WTC11 (cell line): ENCODE measurements around the gene EEF2K. TPM values are rescaled to one million over a fixed set of nuclear protein-coding genes. Genes with fewer than 3 reads are reported as not detected.

Source experiments
- ATAC-seq: fragments of 200-7000 bp; cut with Tn5 transposase; 2 replicates; pipeline ENCODE4 v1.10.0; 2021; ENCODE audit warnings: mild to moderate bottlenecking, moderate library complexity
- CTCF ChIA-PET: fragments of 300-600 bp; sonication (Branson Sonifier 250); formaldehyde crosslinking; loops from one replicate; lab custom pipeline; 2021; ENCODE audit warnings: antibody characterized with exemption; lab: Charles Lee
- POLR2A ChIA-PET: fragments of 350-600 bp; sonication (Branson Sonifier 250); formaldehyde crosslinking; loops from one replicate; lab custom pipeline; 2021; ENCODE audit warnings: antibody characterized with exemption; lab: Charles Lee
- DNase-seq: peaks from one replicate; pipeline ENCODE4 v3.0.0; 2021; ENCODE audit warnings: low spot score
- H3K27ac Mint-ChIP-seq: 2 replicates; pipeline ENCODE4 v1.8.0; 2021; ENCODE audit warnings: mixed read lengths
- H3K27me3 Mint-ChIP-seq: 2 replicates; pipeline ENCODE4 v1.8.0; 2021; ENCODE audit warnings: low read depth, mild to moderate bottlenecking, moderate library complexity, mixed read lengths
- H3K36me3 Mint-ChIP-seq: 2 replicates; pipeline ENCODE4 v1.8.0; 2021; ENCODE audit warnings: mixed read lengths
- H3K4me1 Mint-ChIP-seq: 2 replicates; pipeline ENCODE4 v1.8.0; 2022; ENCODE audit warnings: mixed read lengths
- H3K4me3 Mint-ChIP-seq: 2 replicates; pipeline ENCODE4 v1.8.0; 2021; ENCODE audit warnings: mild to moderate bottlenecking, moderate library complexity, mixed read lengths
- H3K9me3 Mint-ChIP-seq: 2 replicates; pipeline ENCODE4 v1.8.0; 2021; ENCODE audit warnings: mixed read lengths
- CBFB ChIP-seq: sonication (generic); formaldehyde crosslinking; IDR thresholded peaks from 2 replicates; pipeline ENCODE4 v1.8.1; 2022; ENCODE audit warnings: mild to moderate bottlenecking, low read depth, missing genetic modification reagents
- GABPB1 ChIP-seq: sonication (generic); formaldehyde crosslinking; IDR thresholded peaks from 2 replicates; pipeline ENCODE4 v1.8.1; 2023; ENCODE audit warnings: mild to moderate bottlenecking, missing genetic modification reagents
- IRF1 ChIP-seq: sonication (generic); formaldehyde crosslinking; IDR thresholded peaks from 2 replicates; pipeline ENCODE4 v1.8.0; 2023; ENCODE audit warnings: missing genetic modification reagents
- JAZF1 ChIP-seq: fragments of 250-450 bp; sonication (Bioruptor Pico); IDR thresholded peaks from 2 replicates; pipeline ENCODE4 v1.9.0; 2021; ENCODE audit warnings: moderate library complexity, mild to moderate bottlenecking, inconsistent platforms
- MYBL2 ChIP-seq: sonication (generic); formaldehyde crosslinking; IDR thresholded peaks from 2 replicates; pipeline ENCODE4 v1.8.1; 2023; ENCODE audit warnings: mild to moderate bottlenecking, moderate library complexity, missing genetic modification reagents
- NFYB ChIP-seq: sonication (generic); formaldehyde crosslinking; conservative IDR thresholded peaks from 2 replicates; pipeline ENCODE4 v1.8.0; 2022; ENCODE audit warnings: low read depth, missing genetic modification reagents
- NR2C2 ChIP-seq: sonication (generic); formaldehyde crosslinking; IDR thresholded peaks from 2 replicates; pipeline ENCODE4 v1.8.0; 2022; ENCODE audit warnings: mild to moderate bottlenecking, missing genetic modification reagents
- OVOL2 ChIP-seq: fragments of 250-450 bp; sonication (Bioruptor Pico); IDR thresholded peaks from 2 replicates; pipeline ENCODE4 v1.9.0; 2021; ENCODE audit warnings: mild to moderate bottlenecking, borderline replicate concordance
- SMAD3 ChIP-seq: sonication (generic); formaldehyde crosslinking; IDR thresholded peaks from 2 replicates; pipeline ENCODE4 v1.8.0; 2022; ENCODE audit warnings: missing genetic modification reagents, mild to moderate bottlenecking, borderline replicate concordance
- TEAD1 ChIP-seq: sonication (generic); formaldehyde crosslinking; IDR thresholded peaks from 2 replicates; pipeline ENCODE4 v1.8.0; 2022; ENCODE audit warnings: mild to moderate bottlenecking, missing genetic modification reagents
- TP53 ChIP-seq: sonication (generic); formaldehyde crosslinking; IDR thresholded peaks from 2 replicates; pipeline ENCODE4 v1.8.1; 2023; ENCODE audit warnings: mild to moderate bottlenecking, missing genetic modification reagents
- USF1 ChIP-seq: sonication (generic); formaldehyde crosslinking; IDR thresholded peaks from 2 replicates; pipeline ENCODE4 v1.8.0; 2022; ENCODE audit warnings: mild to moderate bottlenecking, missing genetic modification reagents
- ZNF232 ChIP-seq: sonication (generic); formaldehyde crosslinking; IDR thresholded peaks from 2 replicates; pipeline ENCODE4 v1.8.0; 2022; ENCODE audit warnings: mild to moderate bottlenecking, missing genetic modification reagents
- ZNF512 ChIP-seq: sonication (generic); formaldehyde crosslinking; IDR thresholded peaks from 2 replicates; pipeline ENCODE4 v1.8.1; 2022; ENCODE audit warnings: missing genetic modification reagents, borderline replicate concordance
- total RNA-seq: library from RNA; stranded (reverse); gene quantifications from 3 replicates; pipeline ENCODE4 v1.2.3, GENCODE V29; 2021
- TF ChIP-seq, protein P1 (sequence below): sonication (generic); formaldehyde crosslinking; conservative IDR thresholded peaks from 2 replicates; pipeline ENCODE4 v1.8.1; 2022; ENCODE audit warnings: mild to moderate bottlenecking, missing genetic modification reagents
- TF ChIP-seq, protein P2 (sequence below): fragments of 250-450 bp; sonication (Bioruptor Pico); IDR thresholded peaks from 2 replicates; pipeline ENCODE4 v1.9.0; 2021; ENCODE audit warnings: mild to moderate bottlenecking
- TF ChIP-seq, protein P3 (sequence below): sonication (generic); formaldehyde crosslinking; IDR thresholded peaks from 2 replicates; pipeline ENCODE4 v1.8.0; 2022; ENCODE audit warnings: mild to moderate bottlenecking, missing genetic modification reagents
- TF ChIP-seq, protein P4 (sequence below): sonication (generic); formaldehyde crosslinking; IDR thresholded peaks from 2 replicates; pipeline ENCODE4 v1.8.0; 2022; ENCODE audit warnings: mild to moderate bottlenecking, missing genetic modification reagents
- TF ChIP-seq, protein P5 (sequence below): fragments of 250-450 bp; sonication (Bioruptor Pico); IDR thresholded peaks from 2 replicates; pipeline ENCODE4 v1.9.0; 2021; ENCODE audit warnings: mild to moderate bottlenecking, borderline replicate concordance

Gene EEF2K
- total RNA-seq, 1 experiment from 2014 or later: 26.7 TPM

GRCh38 chr16:22285080-22285479 is 79.0 kb downstream of the EEF2K start (continued):
- TF ChIP-seq NR2C2 (CRISPR knock-in tag): no peak

DNA sequence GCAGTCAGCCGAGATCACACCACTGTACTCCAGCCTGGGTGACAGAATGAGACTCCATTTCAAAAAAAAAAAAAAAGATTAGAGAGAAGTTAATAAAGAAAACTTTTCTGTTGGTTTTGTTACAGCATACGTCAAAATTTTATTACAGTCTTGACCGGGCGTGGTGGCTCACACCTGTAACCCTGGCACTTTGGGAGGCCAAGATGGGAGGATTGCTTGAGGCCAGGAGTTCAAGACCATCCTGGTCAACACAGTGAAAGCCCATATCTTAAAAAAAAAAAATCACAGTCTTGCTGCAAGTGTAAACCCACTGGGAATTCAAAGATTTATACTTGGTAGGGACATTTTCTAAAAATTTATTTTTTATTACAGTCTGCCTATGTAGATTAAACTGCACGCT is 84.9 kb downstream of the EEF2K start:
- no peak overlapping the region for H3K27ac Mint-ChIP-seq
- H3K9me3 Mint-ChIP-seq: no peaks in the 10 kb centered on the region
- CTCF ChIA-PET: no interaction called here
- no peak overlapping the region for H3K4me3 Mint-ChIP-seq
- no peaks in the 10 kb centered on the region for H3K36me3 Mint-ChIP-seq
- DNase-seq: no peak
- no peaks in the 10 kb centered on the region for H3K27me3 Mint-ChIP-seq
- peaks cover 10% of the 10 kb centered on the region; the same call in 1 of the 2 replicates for H3K4me1 Mint-ChIP-seq
- ATAC-seq: no peak
- TF ChIP-seq NFYB (no peak), TP53 (no peak), MYBL2 (CRISPR knock-in tag) (no peak), OVOL2 (no peak), JAZF1 (CRISPR knock-in tag) (no peak), TEAD1 (CRISPR knock-in tag) (no peak)
- TF ChIP-seq, protein P1, sequence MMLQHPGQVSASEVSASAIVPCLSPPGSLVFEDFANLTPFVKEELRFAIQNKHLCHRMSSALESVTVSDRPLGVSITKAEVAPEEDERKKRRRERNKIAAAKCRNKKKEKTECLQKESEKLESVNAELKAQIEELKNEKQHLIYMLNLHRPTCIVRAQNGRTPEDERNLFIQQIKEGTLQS (CRISPR knock-in tag): no peak
- TF ChIP-seq, protein P2, sequence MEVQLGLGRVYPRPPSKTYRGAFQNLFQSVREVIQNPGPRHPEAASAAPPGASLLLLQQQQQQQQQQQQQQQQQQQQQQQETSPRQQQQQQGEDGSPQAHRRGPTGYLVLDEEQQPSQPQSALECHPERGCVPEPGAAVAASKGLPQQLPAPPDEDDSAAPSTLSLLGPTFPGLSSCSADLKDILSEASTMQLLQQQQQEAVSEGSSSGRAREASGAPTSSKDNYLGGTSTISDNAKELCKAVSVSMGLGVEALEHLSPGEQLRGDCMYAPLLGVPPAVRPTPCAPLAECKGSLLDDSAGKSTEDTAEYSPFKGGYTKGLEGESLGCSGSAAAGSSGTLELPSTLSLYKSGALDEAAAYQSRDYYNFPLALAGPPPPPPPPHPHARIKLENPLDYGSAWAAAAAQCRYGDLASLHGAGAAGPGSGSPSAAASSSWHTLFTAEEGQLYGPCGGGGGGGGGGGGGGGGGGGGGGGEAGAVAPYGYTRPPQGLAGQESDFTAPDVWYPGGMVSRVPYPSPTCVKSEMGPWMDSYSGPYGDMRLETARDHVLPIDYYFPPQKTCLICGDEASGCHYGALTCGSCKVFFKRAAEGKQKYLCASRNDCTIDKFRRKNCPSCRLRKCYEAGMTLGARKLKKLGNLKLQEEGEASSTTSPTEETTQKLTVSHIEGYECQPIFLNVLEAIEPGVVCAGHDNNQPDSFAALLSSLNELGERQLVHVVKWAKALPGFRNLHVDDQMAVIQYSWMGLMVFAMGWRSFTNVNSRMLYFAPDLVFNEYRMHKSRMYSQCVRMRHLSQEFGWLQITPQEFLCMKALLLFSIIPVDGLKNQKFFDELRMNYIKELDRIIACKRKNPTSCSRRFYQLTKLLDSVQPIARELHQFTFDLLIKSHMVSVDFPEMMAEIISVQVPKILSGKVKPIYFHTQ (CRISPR knock-in tag): no peak
- TF ChIP-seq, protein P3, sequence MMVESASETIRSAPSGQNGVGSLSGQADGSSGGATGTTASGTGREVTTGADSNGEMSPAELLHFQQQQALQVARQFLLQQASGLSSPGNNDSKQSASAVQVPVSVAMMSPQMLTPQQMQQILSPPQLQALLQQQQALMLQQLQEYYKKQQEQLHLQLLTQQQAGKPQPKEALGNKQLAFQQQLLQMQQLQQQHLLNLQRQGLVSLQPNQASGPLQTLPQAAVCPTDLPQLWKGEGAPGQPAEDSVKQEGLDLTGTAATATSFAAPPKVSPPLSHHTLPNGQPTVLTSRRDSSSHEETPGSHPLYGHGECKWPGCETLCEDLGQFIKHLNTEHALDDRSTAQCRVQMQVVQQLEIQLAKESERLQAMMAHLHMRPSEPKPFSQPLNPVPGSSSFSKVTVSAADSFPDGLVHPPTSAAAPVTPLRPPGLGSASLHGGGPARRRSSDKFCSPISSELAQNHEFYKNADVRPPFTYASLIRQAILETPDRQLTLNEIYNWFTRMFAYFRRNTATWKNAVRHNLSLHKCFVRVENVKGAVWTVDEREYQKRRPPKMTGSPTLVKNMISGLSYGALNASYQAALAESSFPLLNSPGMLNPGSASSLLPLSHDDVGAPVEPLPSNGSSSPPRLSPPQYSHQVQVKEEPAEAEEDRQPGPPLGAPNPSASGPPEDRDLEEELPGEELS: no peak
- POLR2A ChIA-PET: no interaction called here

DNA sequence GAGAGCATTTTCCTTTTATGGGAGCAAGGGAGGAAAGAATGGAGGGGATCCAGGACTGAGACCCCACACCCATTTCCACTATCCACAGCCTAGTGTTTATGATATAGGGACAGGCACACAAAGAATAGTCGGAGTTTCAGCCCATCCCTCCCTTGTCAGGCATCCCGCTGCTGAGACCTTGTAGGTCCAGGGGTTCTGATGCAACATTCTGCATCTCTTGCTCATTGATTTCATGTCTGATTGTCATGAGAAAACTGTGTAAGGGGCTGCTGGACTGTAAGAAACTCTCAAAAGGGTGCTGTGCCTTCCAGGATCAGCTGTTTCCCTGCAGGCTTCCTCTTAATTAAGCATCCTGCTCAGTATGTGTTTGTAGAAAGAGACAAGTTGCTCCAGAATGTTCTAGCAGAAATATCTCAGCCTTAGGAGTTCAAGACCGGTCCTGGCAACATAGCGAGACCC is 85.8 kb downstream of the EEF2K start:
- CTCF ChIA-PET: no interaction called here
- ATAC-seq: no peak
- no peak overlapping the region for H3K27ac Mint-ChIP-seq

DNA sequence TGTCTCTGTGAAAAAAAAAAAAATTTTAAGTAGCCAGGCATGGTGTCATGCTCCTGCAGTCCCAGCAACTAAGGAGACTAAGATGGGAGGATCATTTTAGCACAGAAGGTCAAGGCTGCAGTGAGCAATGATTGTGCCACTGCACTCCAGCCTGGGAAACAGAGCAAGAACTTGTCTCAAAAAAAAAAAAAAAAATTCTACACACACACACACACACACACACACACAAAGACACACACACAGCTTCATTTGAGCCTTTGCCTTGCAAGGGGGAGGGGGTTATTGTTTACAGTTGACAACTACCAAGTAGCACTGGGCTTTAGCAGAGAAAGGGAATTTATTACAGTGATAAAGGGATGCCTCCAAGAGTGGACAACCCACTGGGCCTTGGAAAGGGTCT is 86.2 kb downstream of the EEF2K start:
- peaks cover 13% of the 10 kb centered on the region for H3K4me1 Mint-ChIP-seq
- POLR2A ChIA-PET: no interaction called here
- TF ChIP-seq ZNF232 (CRISPR knock-in tag) (no peak), NFYB (no peak), ZNF512 (no peak), SMAD3 (CRISPR knock-in tag) (no peak), MYBL2 (CRISPR knock-in tag) (no peak), IRF1 (CRISPR knock-in tag) (no peak), USF1 (CRISPR knock-in tag) (no peak)
- TF ChIP-seq, protein P4, sequence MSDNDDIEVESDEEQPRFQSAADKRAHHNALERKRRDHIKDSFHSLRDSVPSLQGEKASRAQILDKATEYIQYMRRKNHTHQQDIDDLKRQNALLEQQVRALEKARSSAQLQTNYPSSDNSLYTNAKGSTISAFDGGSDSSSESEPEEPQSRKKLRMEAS: no peak
- TF ChIP-seq, protein P5, sequence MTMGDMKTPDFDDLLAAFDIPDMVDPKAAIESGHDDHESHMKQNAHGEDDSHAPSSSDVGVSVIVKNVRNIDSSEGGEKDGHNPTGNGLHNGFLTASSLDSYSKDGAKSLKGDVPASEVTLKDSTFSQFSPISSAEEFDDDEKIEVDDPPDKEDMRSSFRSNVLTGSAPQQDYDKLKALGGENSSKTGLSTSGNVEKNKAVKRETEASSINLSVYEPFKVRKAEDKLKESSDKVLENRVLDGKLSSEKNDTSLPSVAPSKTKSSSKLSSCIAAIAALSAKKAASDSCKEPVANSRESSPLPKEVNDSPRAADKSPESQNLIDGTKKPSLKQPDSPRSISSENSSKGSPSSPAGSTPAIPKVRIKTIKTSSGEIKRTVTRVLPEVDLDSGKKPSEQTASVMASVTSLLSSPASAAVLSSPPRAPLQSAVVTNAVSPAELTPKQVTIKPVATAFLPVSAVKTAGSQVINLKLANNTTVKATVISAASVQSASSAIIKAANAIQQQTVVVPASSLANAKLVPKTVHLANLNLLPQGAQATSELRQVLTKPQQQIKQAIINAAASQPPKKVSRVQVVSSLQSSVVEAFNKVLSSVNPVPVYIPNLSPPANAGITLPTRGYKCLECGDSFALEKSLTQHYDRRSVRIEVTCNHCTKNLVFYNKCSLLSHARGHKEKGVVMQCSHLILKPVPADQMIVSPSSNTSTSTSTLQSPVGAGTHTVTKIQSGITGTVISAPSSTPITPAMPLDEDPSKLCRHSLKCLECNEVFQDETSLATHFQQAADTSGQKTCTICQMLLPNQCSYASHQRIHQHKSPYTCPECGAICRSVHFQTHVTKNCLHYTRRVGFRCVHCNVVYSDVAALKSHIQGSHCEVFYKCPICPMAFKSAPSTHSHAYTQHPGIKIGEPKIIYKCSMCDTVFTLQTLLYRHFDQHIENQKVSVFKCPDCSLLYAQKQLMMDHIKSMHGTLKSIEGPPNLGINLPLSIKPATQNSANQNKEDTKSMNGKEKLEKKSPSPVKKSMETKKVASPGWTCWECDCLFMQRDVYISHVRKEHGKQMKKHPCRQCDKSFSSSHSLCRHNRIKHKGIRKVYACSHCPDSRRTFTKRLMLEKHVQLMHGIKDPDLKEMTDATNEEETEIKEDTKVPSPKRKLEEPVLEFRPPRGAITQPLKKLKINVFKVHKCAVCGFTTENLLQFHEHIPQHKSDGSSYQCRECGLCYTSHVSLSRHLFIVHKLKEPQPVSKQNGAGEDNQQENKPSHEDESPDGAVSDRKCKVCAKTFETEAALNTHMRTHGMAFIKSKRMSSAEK (CRISPR knock-in tag): no peak

More for the DNA sequence above, 85.8 kb downstream of the EEF2K start:
- no peak overlapping the region for H3K4me3 Mint-ChIP-seq
- DNase-seq: no peak
- H3K36me3 Mint-ChIP-seq: no peaks in the 10 kb centered on the region
- H3K4me1 Mint-ChIP-seq: peaks cover 13% of the 10 kb centered on the region
- TF ChIP-seq GABPB1 (peak; percentile 100), CBFB (CRISPR knock-in tag) (no peak)
- no peaks in the 10 kb centered on the region for H3K27me3 Mint-ChIP-seq
- H3K9me3 Mint-ChIP-seq: no peaks in the 10 kb centered on the region
- POLR2A ChIA-PET: no interaction called here

More for the DNA sequence above, 86.2 kb downstream of the EEF2K start:
- Mint-ChIP-seq H3K4me3 (no peak overlapping the region), H3K27me3 (no peaks in the 10 kb centered on the region), H3K9me3 (no peaks in the 10 kb centered on the region), H3K27ac (no peak overlapping the region), H3K36me3 (no peaks in the 10 kb centered on the region)
- ATAC-seq (no peak), DNase-seq (no peak)
- CTCF ChIA-PET: no interaction called here
